CD4-positive, alpha-beta T cell (primary cell): ENCODE results near the gene ACAD10. TPM values are rescaled to one million over a fixed set of nuclear protein-coding genes. Genes with fewer than 3 reads are reported as not detected.

ENCODE experiments used
- ATAC-seq: fragments of 200-7000 bp; cut with Tn5 transposase; one replicate; pipeline ENCODE4 v1.10.0; 2022; ENCODE audit warnings: mild to moderate bottlenecking; ENCODE audit not compliant: poor library complexity
- CTCF ChIA-PET: fragments of 350-600 bp; sonication (Branson Sonifier 250); formaldehyde crosslinking; loops from one replicate; lab custom pipeline; 2021; ENCODE audit warnings: antibody characterized with exemption, inconsistent platforms; lab: Charles Lee
- POLR2A ChIA-PET: fragments of 350-600 bp; sonication (Branson Sonifier 250); formaldehyde crosslinking; loops from one replicate; lab custom pipeline; 2021; ENCODE audit warnings: antibody characterized with exemption, inconsistent platforms; lab: Charles Lee
- DNase-seq, 14 experiments: peaks; one replicate each; pipeline ENCODE4 v3.0.0-alpha.2; 2013 to 2020; ENCODE audit warnings: mixed read lengths in 2 of 14
- H3K27ac ChIP-seq, 2 donors: one replicate each; pipeline versions ENCODE4 v1.5.1 to v1.7.0; 2013; ENCODE audit warnings: low read length in 2 of 2, low read depth in 1 of 2, mild to moderate bottlenecking in 1 of 2
- H3K27me3 ChIP-seq, 2 experiments: 1 replicate in 1 of 2; 2 replicates in 1 of 2; pipeline versions ENCODE4 v1.6.1 to v1.7.0; 2013; ENCODE audit warnings: low read length in 2 of 2, control low read depth in 1 of 2, mild to moderate bottlenecking in 1 of 2, moderate library complexity in 1 of 2; ENCODE audit not compliant: insufficient read depth in 2 of 2, control insufficient read depth in 1 of 2
- H3K36me3 ChIP-seq: one replicate; pipeline ENCODE4 v1.6.1; 2013; ENCODE audit warnings: low read length, control low read depth; ENCODE audit not compliant: insufficient read depth
- H3K4me1 ChIP-seq: one replicate; pipeline ENCODE4 v1.6.1; 2013; ENCODE audit warnings: low read length, control low read depth; ENCODE audit not compliant: insufficient read depth
- H3K4me3 ChIP-seq: one replicate; pipeline ENCODE4 v1.5.1; 2013; ENCODE audit warnings: mild to moderate bottlenecking, low read length, moderate library complexity
- H3K9me3 ChIP-seq, 2 experiments: 1 replicate in 1 of 2; 2 replicates in 1 of 2; pipeline versions ENCODE4 v1.6.1 to v1.7.0; 2013; ENCODE audit warnings: low read length in 2 of 2, mild to moderate bottlenecking in 2 of 2, control low read depth in 1 of 2, moderate library complexity in 1 of 2; ENCODE audit not compliant: control insufficient read depth in 1 of 2, insufficient read depth in 1 of 2
- H3K27ac Mint-ChIP-seq: one replicate; pipeline ENCODE4 v1.8.0; 2020; ENCODE audit warnings: mixed read lengths
- H3K27me3 Mint-ChIP-seq: one replicate; pipeline ENCODE4 v1.8.0; 2021; ENCODE audit warnings: mixed read lengths
- H3K36me3 Mint-ChIP-seq: one replicate; pipeline ENCODE4 v1.8.0; 2021; ENCODE audit warnings: low read depth, mixed read lengths
- H3K4me1 Mint-ChIP-seq: one replicate; pipeline ENCODE4 v1.8.0; 2021; ENCODE audit warnings: low read depth, mixed read lengths
- H3K4me3 Mint-ChIP-seq: one replicate; pipeline ENCODE4 v1.8.0; 2020; ENCODE audit warnings: mild to moderate bottlenecking, mixed read lengths
- H3K9me3 Mint-ChIP-seq: one replicate; pipeline ENCODE4 v1.8.0; 2020; ENCODE audit warnings: mixed read lengths
- intact Hi-C, 2 experiments: fragments of 100-400 bp; cut with DNase I in 1 of 2; cut with micrococcal nuclease in 1 of 2; formaldehyde crosslinking; loops; one replicate each; pipeline versions ENCODE4 v1.15.1 to v1.9.0; 2023 to 2025; cut with DNase I, micrococcal nuclease
- total RNA-seq, 174 experiments: library from RNA in 2 of 174; stranded (reverse) in 2 of 174; gene quantifications; one replicate each; pipeline ENCODE4 v1.2.3 and lab custom pipeline; 2021 to 2026
- TF ChIP-seq, protein P1 (sequence below): fragments of 200-600 bp; IDR thresholded peaks from one replicate; pipeline ENCODE4 v1.8.0; 2022; ENCODE audit warnings: antibody characterized with exemption, mild to moderate bottlenecking

ACAD10 gene
- total RNA-seq, 2 experiments from 2014 or later = 15.8 to 17.4 TPM

DNA sequence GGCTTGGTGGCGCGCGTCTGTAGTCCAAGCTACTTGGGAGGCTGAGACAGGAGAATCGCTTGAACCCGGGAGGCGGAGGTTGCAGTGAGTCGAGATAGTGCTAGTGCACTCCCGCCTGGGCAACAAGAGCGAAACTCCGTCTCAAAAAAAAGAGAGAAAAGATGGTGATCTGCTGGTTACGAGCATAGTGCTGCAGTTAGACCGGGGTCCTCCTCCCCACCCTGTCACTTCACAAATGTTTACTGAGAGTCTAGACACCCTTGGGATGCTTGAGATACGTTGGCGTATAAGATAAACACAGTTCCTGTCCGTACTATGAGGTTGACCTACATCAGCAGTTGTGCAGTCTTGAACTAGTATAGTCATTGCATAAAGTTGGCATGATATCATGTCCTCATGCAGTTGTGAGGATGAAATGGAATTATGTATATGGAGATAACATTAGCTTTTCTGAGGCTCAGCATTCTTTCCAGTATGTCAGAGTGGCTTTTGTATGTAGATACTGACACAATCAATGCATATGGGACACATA, 787 bp downstream of the ACAD10 start:
- ATAC-seq (peak; percentile 47), DNase-seq (peak in 2 of 14 experiments; percentile 16 to 21)
- Histone ChIP-seq H3K27me3 (no peaks in the 10 kb centered on the region), H3K9me3 (no peaks in the 10 kb centered on the region), H3K36me3 (peaks cover 15% of the 10 kb centered on the region), H3K27ac (peak overlapping the region; percentile 46 to 76), H3K4me1 (peaks cover 27% of the 10 kb centered on the region), H3K4me3 (peak overlapping the region; percentile 92)
- Mint-ChIP-seq H3K4me3 (peak overlapping the region; percentile 95), H3K36me3 (peaks cover 45% of the 10 kb centered on the region), H3K4me1 (peaks cover 46% of the 10 kb centered on the region), H3K27me3 (no peaks in the 10 kb centered on the region), H3K9me3 (no peaks in the 10 kb centered on the region), H3K27ac (peak overlapping the region; percentile 86)
- ChIA-PET CTCF (no interaction called here), POLR2A (interaction anchor here (1.0 to 2.7 kb wide), 6 partner anchors 13 to 681 kb away, joined by 3 to 11 read pairs (median 3); partner anchors contain the start of gene MAPKAPK5)
- intact Hi-C loops = loop anchor here (1.0 to 10.0 kb wide), 7 partner anchors 127 to 1974 kb away; partner anchors contain the start of genes DDX54 (in 1 of the 2), ERP29 (in 1 of the 2), FAM222A (in 1 of the 2) and HECTD4 (in 1 of the 2)
- TF ChIP-seq, protein P1, sequence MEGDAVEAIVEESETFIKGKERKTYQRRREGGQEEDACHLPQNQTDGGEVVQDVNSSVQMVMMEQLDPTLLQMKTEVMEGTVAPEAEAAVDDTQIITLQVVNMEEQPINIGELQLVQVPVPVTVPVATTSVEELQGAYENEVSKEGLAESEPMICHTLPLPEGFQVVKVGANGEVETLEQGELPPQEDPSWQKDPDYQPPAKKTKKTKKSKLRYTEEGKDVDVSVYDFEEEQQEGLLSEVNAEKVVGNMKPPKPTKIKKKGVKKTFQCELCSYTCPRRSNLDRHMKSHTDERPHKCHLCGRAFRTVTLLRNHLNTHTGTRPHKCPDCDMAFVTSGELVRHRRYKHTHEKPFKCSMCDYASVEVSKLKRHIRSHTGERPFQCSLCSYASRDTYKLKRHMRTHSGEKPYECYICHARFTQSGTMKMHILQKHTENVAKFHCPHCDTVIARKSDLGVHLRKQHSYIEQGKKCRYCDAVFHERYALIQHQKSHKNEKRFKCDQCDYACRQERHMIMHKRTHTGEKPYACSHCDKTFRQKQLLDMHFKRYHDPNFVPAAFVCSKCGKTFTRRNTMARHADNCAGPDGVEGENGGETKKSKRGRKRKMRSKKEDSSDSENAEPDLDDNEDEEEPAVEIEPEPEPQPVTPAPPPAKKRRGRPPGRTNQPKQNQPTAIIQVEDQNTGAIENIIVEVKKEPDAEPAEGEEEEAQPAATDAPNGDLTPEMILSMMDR = no peak

DNA sequence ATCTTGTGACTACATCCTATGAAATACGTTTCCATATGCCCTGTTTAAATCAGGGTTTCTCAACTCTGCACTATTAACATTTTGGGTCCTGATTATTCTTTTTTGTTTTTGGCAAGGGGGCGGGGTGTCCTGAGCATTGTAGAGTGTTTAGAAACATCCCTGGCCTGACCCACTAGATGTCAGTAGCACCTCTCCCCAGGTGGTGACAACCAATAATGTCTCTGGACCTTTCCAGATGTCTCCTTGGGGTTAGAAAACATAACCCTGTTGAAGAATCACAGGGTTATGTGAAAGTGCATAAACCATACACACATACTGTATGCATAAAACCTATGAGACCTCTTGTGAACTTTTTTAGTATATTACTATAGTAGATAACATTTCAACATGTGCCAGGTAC, 1.4 kb downstream of the ACAD10 start:
- Mint-ChIP-seq H3K36me3 (peaks cover 39% of the 10 kb centered on the region), H3K4me1 (peaks cover 46% of the 10 kb centered on the region), H3K9me3 (no peaks in the 10 kb centered on the region), H3K4me3 (peak overlapping the region; percentile 95), H3K27me3 (no peaks in the 10 kb centered on the region), H3K27ac (peak overlapping the region; percentile 86)
- H3K4me3 ChIP-seq = no peak overlapping the region
- H3K27me3 ChIP-seq = no peaks in the 10 kb centered on the region
- ChIA-PET POLR2A (no interaction called here), CTCF (no interaction called here)
- H3K27ac ChIP-seq = no peak overlapping the region
- peaks cover 9% of the 10 kb centered on the region for H3K36me3 ChIP-seq
- intact Hi-C loops = loop anchor here (1.0 to 10.0 kb wide), 7 partner anchors 126 to 1975 kb away; partner anchors contain the start of genes DDX54 (in 1 of the 2), ERP29 (in 1 of the 2), FAM222A (in 1 of the 2) and HECTD4 (in 1 of the 2)
- TF ChIP-seq, protein P1 = no peak
- peaks cover 27% of the 10 kb centered on the region for H3K4me1 ChIP-seq
- DNase-seq = peak in 2 of 14 experiments; percentile 25 to 29
- ATAC-seq = no peak
- H3K9me3 ChIP-seq = no peaks in the 10 kb centered on the region

DNA sequence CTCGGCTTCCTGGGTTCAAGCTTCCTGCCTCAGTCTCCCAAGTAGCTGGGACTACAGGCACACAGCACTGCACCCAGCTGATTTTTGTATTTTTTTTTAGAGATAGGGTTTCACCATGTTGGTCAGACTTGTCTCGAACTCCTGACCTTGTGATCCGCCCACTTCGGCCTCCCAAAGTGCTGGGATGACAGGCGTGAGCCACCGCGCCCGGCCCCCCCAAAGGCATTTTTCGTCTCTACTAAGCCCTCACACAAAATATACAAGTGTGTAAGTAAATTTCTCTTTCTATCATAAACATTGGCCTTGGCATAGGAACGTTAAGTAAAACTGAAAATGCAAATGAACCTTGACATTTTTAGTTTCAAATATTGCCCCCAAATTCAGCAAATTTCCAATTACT, 2.1 kb downstream of the ACAD10 start:
- H3K36me3 Mint-ChIP-seq = peaks cover 34% of the 10 kb centered on the region
- no peaks in the 10 kb centered on the region for H3K9me3 ChIP-seq
- no peaks in the 10 kb centered on the region for H3K27me3 Mint-ChIP-seq
- H3K27ac ChIP-seq = no peak overlapping the region
- no peaks in the 10 kb centered on the region for H3K27me3 ChIP-seq
- CTCF ChIA-PET = no interaction called here
- peaks cover 27% of the 10 kb centered on the region for H3K4me1 ChIP-seq
- H3K27ac Mint-ChIP-seq = peak overlapping the region; percentile 86
- H3K4me3 Mint-ChIP-seq = peak overlapping the region; percentile 52
- H3K4me3 ChIP-seq = no peak overlapping the region
- peaks cover 44% of the 10 kb centered on the region for H3K4me1 Mint-ChIP-seq
- POLR2A ChIA-PET = no interaction called here
- DNase-seq = no peak
- TF ChIP-seq, protein P1 = no peak
- H3K36me3 ChIP-seq = peaks cover 9% of the 10 kb centered on the region
- H3K9me3 Mint-ChIP-seq = no peaks in the 10 kb centered on the region
- ATAC-seq = no peak
- intact Hi-C loops = loop anchor here (1.0 to 10.0 kb wide), 7 partner anchors 125 to 1976 kb away; partner anchors contain the start of genes DDX54 (in 1 of the 2), ERP29 (in 1 of the 2), FAM222A (in 1 of the 2) and HECTD4 (in 1 of the 2)
